ENCODE results near the gene SP140.
"Not testable (repeated sequence)": the region's sequence is repeated elsewhere in the genome, so short reads cannot be mapped to it uniquely, and the experiment has no call there.

The SP140 gene

GRCh38 chr2:230226051-230226551, 565 bp downstream of the SP140 start:
- DNase-seq, result no peak

- no peak for DNase-seq
Measured at GRCh38 chr2:230227216-230227615, 1.7 kb downstream of the SP140 start.

GRCh38 chr2:230230087-230230486, 4.6 kb downstream of the SP140 start:
- DNase-seq, result no peak

GRCh38 chr2:230230496-230231200, 5.1 kb downstream of the SP140 start:
- DNase-seq, result no peak

GRCh38 chr2:230231251-230231650, 5.7 kb downstream of the SP140 start:
- DNase-seq, result no peak

- DNase-seq, result no peak
Measured at GRCh38 chr2:230234122-230234722, 8.7 kb downstream of the SP140 start.

- no peak for DNase-seq
Measured at GRCh38 chr2:230234845-230235244, 9.3 kb downstream of the SP140 start.

GRCh38 chr2:230244211-230244610, 18.7 kb downstream of the SP140 start:
- DNase-seq, result no peak

- DNase-seq, result no peak
Measured at GRCh38 chr2:230246206-230246605, 20.7 kb downstream of the SP140 start.

GRCh38 chr2:230250231-230250630, 24.7 kb downstream of the SP140 start:
- no peak for DNase-seq

GRCh38 chr2:230254152-230254881, 28.8 kb downstream of the SP140 start:
- no peak for DNase-seq

- no peak for DNase-seq
Measured at GRCh38 chr2:230256733-230257332, 31.3 kb downstream of the SP140 start.

- no peak for DNase-seq
Measured at GRCh38 chr2:230258483-230258882, 32.9 kb downstream of the SP140 start.

- DNase-seq, result no peak
Measured at GRCh38 chr2:230262246-230262645, 36.7 kb downstream of the SP140 start.

GRCh38 chr2:230264945-230265344, 39.4 kb downstream of the SP140 start:
- not testable (repeated sequence) for DNase-seq

- DNase-seq, result no peak
Measured at GRCh38 chr2:230266638-230267037, 41.1 kb downstream of the SP140 start.

- no peak for DNase-seq
Measured at GRCh38 chr2:230267059-230267458, 41.5 kb downstream of the SP140 start.

- DNase-seq, result no peak
Measured at GRCh38 chr2:230267556-230267955, 42.0 kb downstream of the SP140 start.

- no peak for DNase-seq
Measured at GRCh38 chr2:230268606-230269243, 43.2 kb downstream of the SP140 start.

- DNase-seq, result no peak
Measured at GRCh38 chr2:230269715-230270114, 44.2 kb downstream of the SP140 start.

- no peak for DNase-seq
Measured at GRCh38 chr2:230282936-230283335, 57.4 kb downstream of the SP140 start.

- no peak for DNase-seq
Measured at GRCh38 chr2:230286048-230286447, 60.5 kb downstream of the SP140 start.

- DNase-seq, result not testable (repeated sequence)
Measured at GRCh38 chr2:230289311-230289710, 63.8 kb downstream of the SP140 start.
